Heart left ventricle (tissue), 16 donors: ENCODE measurements around the gene NUCB1. TPM values are rescaled to one million over a fixed set of nuclear protein-coding genes. Genes with fewer than 3 reads are reported as not detected.
A peak's percentile ranks its signal among the peaks of the same experiment; 100 is the strongest.

Source experiments
- ATAC-seq, 4 donors: fragments of 200-7000 bp; cut with Tn5 transposase; one replicate each; pipeline ENCODE4 v1.9.1; 2020 to 2022; ENCODE audit warnings: moderate library complexity in 4 of 4, mild to moderate bottlenecking in 3 of 4, moderate number of reproducible peaks in 1 of 4
- DNase-seq, 5 donors: peaks; one replicate each; pipeline ENCODE4 v3.0.0-alpha.2; 2020
- H3K27ac ChIP-seq, 12 donors: fragments of 200-600 bp; sonication (generic) in 4 of 12; one replicate each; pipeline versions ENCODE4 v1.5.0 to v1.8.0; 2016 to 2022; ENCODE audit warnings: mild to moderate bottlenecking in 2 of 12
- H3K27me3 ChIP-seq, 9 donors: fragments of 200-600 bp; sonication (generic) in 2 of 9; one replicate each; pipeline versions ENCODE4 v1.5.1 to v1.8.0; 2016 to 2022; ENCODE audit warnings: mild to moderate bottlenecking in 3 of 9
- H3K36me3 ChIP-seq, 9 donors: fragments of 200-600 bp; sonication (generic) in 2 of 9; one replicate each; pipeline versions ENCODE4 v1.5.0 to v1.8.0; 2018 to 2022; ENCODE audit warnings: mild to moderate bottlenecking in 2 of 9
- H3K4me1 ChIP-seq, 12 donors: fragments of 200-600 bp; sonication (generic) in 4 of 12; one replicate each; pipeline versions ENCODE4 v1.5.0 to v1.8.0; 2016 to 2022; ENCODE audit warnings: mild to moderate bottlenecking in 3 of 12
- H3K4me3 ChIP-seq, 12 donors: fragments of 200-600 bp; sonication (generic) in 4 of 12; one replicate each; pipeline versions ENCODE4 v1.5.0 to v1.8.0; 2017 to 2022; ENCODE audit warnings: mild to moderate bottlenecking in 9 of 12, moderate library complexity in 4 of 12
- H3K9me3 ChIP-seq, 12 donors: fragments of 200-600 bp; sonication (generic) in 4 of 12; one replicate each; pipeline versions ENCODE4 v1.5.0 to v1.8.0; 2016 to 2022; ENCODE audit warnings: mild to moderate bottlenecking in 1 of 12
- CTCF ChIP-seq, 12 donors: fragments of 200-600 bp; sonication (generic) in 4 of 12; IDR thresholded peaks; one replicate each; pipeline versions ENCODE4 v1.5.0 to v1.8.0; 2018 to 2022; ENCODE audit warnings: antibody characterized with exemption in 12 of 12, mild to moderate bottlenecking in 5 of 12
- POLR2A ChIP-seq, 2 donors: fragments of 450-650 bp; IDR thresholded peaks; one replicate each; pipeline ENCODE4 v1.6.1; 2017; ENCODE audit warnings: antibody characterized with exemption in 2 of 2, mild to moderate bottlenecking in 2 of 2, moderate library complexity in 2 of 2
- WGBS, 4 donors: extraction: QIAGEN DNeasy Blood & Tissue Kit in 2 of 4; methylation state at CpG; one replicate each; pipeline versions ENCODE4 v1.1.5 to v1.1.7; 2013 to 2018; 5-methylcytosine and 5-hydroxymethylcytosine counted together
- intact Hi-C, 10 donors: fragments of 100-400 bp; cut with DNase I; formaldehyde crosslinking; loops; one replicate each; pipeline versions ENCODE4 v1.11.1 to v1.14.2; 2022
- polyA plus RNA-seq, 2 donors: library from polyadenylated mRNA; stranded (reverse); fragments of 200-250 nt; gene quantifications; one replicate each; pipeline ENCODE4 v1.2.3, GENCODE V29; 2013
- total RNA-seq, 9 donors: library from RNA; depleted of rRNA in 2 of 9; stranded (reverse); fragments of >200 nt in 2 of 9; fragmentation: NEBNext Ultra II Directional in 3 of 9; extraction: Animal tissue kit (Norgen Biotek cat#: 25700) in 3 of 9; gene quantifications; one replicate each; pipeline versions ENCODE4 v1.1.0 to v1.2.4, GENCODE V29; 2016 to 2023
- donor health status: ischemic (EF 13 %, LVEDD 7.1; RV severe dilation, severe dysfunction).
- donor health status: healthy with polysubstance abuse.
- donor health status: DM: no; HTN: yes; CAD: no.
- donor health status: DM: no; HTN: no; CAD: no.
- donor health status: ischemic (EF 25% LVEDD 6.9; RV normal size, moderate dysfunction).
- donor health status: ischemic (EF 25% LVEDD 5.7; RV mildly dilated, moderate dysfunction).
- donor health status: healthy.
- donor health status: DM: yes; HTN: yes; CAD: no.
- donor health status: ischemic (EF 35%, LVEDD 5.7; RV mildly dilated, moderate dysfunction).
- donor health status: nonischemic (EF 11% LVEDD 7.7; RV severe dilation, severe dysfunction).
- donor health status: DM: yes; HTN: yes; CAD: no.
- donor health status: PGD.
- donor health status: ischemic (EF 29% LVEDD 5.4; RV normal size, mild dysfunction).
- donor health status: nonischemic (EF 23%, LVEDD 6.1; RV moderate dilation, normal function).

Gene NUCB1
- total and polyA plus RNA-seq, 11 donors = 179 to 428 (median 286) TPM

GRCh38 chr19:48964205-48965039, 64.3 kb downstream of the NUCB1 start:
- Histone ChIP-seq H3K9me3 (no peaks in the 10 kb centered on the region), H3K27ac (peak overlapping the region; percentile 73 to 97 (median 93)), H3K4me1 (peaks cover 10 to 63% (median 46%) of the 10 kb centered on the region in 12 donors), H3K36me3 (peaks cover 0 to 36% (median 28%) of the 10 kb centered on the region in 9 donors), H3K27me3 (no peaks in the 10 kb centered on the region), H3K4me3 (peak overlapping the region; percentile 61 to 99 (median 88))
- ATAC-seq (no peak), DNase-seq (no peak)
- TF ChIP-seq CTCF (IDR thresholded peaks at IDR 0.05) (no peak), POLR2A (IDR thresholded peaks at IDR 0.05) (no peak)
- 21 to 34% (median 26%) methylated on average over 12 to 19 of the region's 19 CpGs for WGBS, 4 donors
- intact Hi-C loops = loop anchor here (2.0 to 10.0 kb wide), 8 partner anchors 57 to 320 kb away; partner anchors contain the start of genes PPP1R15A (in 7 of the 10), NUCB1 (in 2 of the 10) and CA11 (in 1 of the 10)

GRCh38 chr19:48965040-48965805, 65.1 kb downstream of the NUCB1 start, which contains the start of gene FTL:
Gene FTL, plus strand, starts transcription at chr19:48965309. Its CDS starts 199 bp downstream, at chr19:48965508.
- Histone ChIP-seq H3K27me3 (no peaks in the 10 kb centered on the region), H3K4me1 (peaks cover 10 to 65% (median 47%) of the 10 kb centered on the region in 12 donors), H3K36me3 (peaks cover 0 to 44% (median 36%) of the 10 kb centered on the region in 9 donors), H3K4me3 (peak within 1 kb of the TSS; percentile 61 to 99 (median 88)), H3K9me3 (no peaks in the 10 kb centered on the region), H3K27ac (peak within 1 kb of the TSS; percentile 73 to 97 (median 93))
- TF ChIP-seq CTCF (IDR thresholded peaks at IDR 0.05) = no peak
- TF ChIP-seq POLR2A (IDR thresholded peaks at IDR 0.05) = peak; percentile 98 to 100
- ATAC-seq (peak; percentile 85 to 92 (median 88)), DNase-seq (peak; percentile 98 to 99 (median 98))
- 0 to 2% (median 0%) methylated on average over 34 to 52 of the region's 52 CpGs for WGBS, 4 donors
- intact Hi-C loops = loop anchor here (2.0 to 10.0 kb wide), 7 partner anchors 60 to 320 kb away; partner anchors contain the start of genes PPP1R15A (in 7 of the 10), NUCB1 (in 2 of the 10) and CA11 (in 1 of the 10)

GRCh38 chr19:48965806-48966540, 65.9 kb downstream of the NUCB1 start:
- ATAC-seq (peak; percentile 61 to 73 (median 66)), DNase-seq (peak; percentile 89 to 94 (median 90))
- Histone ChIP-seq H3K4me1 (peaks cover 10 to 72% (median 51%) of the 10 kb centered on the region in 12 donors), H3K27ac (peak overlapping the region; percentile 73 to 97 (median 93)), H3K9me3 (no peaks in the 10 kb centered on the region), H3K27me3 (no peaks in the 10 kb centered on the region), H3K4me3 (peak overlapping the region; percentile 61 to 99 (median 88)), H3K36me3 (peaks cover 0 to 50% (median 42%) of the 10 kb centered on the region in 9 donors)
- no peak for TF ChIP-seq CTCF (IDR thresholded peaks at IDR 0.05)
- no peak for TF ChIP-seq POLR2A (IDR thresholded peaks at IDR 0.05)
- intact Hi-C loops = loop anchor here (2.0 to 10.0 kb wide), 7 partner anchors 61 to 321 kb away; partner anchors contain the start of genes PPP1R15A (in 7 of the 10), NUCB1 (in 2 of the 10) and CA11 (in 1 of the 10)
- 10 to 12% (median 11%) methylated on average over 35 to 36 of the region's 36 CpGs for WGBS, 4 donors
